HG03558 (cell line): Measurements from ENCODE around the gene XPR1.

Experiments
- ATAC-seq: cut with Tn5 transposase; IDR thresholded peaks from one replicate; pipeline ENCODE4 v1.9.1; 2021; ENCODE audit warnings: moderate number of reproducible peaks; ENCODE audit not compliant: unreplicated experiment; ENCODE audit errors: extremely low read depth

Gene XPR1

DNA sequence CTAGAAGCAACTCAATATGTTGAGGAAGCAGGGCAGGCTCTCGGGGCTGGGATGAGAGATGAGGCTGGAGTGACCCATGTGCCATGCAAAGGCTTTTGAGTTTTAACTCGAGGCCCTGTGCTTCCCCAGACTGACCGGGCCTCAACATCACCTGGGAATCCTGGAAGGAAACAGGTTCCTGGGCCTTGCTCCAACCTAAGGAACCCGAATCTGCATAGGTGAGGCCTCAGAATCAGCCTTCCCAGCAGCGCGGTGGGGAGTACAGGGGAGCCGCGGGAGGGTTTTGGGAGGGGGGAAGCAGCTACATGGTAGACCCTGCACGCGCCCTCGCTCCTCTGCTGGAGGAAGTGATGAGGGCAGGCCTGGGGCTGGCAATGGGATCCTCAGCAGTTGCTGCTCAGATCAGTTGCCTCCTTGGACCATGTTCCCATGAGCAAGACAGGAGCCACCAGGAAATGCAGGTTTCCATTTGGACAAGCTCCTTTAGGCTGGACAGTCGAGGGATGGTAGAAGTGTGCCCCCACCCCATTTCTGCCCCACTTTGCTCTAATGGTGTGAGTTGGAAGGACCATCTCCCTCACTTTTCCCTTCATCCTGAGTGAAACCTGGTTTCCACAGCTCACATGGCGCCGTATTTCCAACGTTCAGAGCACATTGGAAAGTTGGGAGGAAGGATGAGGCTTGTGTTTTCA, 276.4 kb downstream of the XPR1 start:
- ATAC-seq = no peak

DNA sequence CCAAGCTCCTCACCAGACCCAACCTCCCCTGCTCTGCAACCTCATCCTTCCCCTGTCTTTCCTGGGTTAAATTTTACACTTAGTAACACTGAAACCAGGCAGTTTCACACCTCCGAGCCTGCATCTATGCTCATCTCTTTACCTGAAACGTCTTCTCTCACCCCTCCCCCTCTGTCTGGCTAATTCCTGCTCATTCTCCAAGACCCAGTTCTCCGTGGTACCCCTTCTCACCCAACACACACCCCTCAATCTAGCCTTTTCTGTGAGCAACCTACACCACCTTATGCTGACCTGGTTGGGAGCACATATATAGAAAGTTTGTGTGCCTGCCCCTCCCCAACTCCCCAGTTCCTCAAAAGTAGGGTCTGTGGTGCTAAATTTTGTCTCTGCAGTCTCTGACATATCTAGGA, 277.2 kb downstream of the XPR1 start:
- ATAC-seq = no peak

DNA sequence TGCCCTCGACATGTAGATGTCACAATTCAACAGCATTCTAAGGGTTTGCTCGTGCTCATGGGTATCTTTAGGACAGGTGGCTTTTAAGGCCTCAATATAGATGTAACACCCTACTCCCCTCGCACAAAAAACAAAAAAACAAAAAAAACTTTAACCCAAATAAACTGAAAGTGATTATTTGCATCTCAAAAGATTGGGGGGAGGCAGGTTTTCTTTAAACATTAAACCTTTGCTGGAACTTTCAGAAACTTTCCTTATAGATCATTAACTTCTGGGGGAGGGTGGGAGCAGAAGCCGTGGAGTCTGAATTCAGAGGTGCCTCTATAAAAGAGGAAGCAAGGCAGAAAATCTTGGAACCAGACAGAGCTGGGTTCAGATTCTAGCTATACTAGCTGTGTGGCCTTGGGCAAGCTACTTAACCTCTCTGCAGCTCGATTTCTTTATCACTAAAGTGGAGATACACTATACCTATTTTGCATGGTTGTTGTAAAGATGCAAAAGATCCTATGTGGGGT, 277.7 kb downstream of the XPR1 start:
- no peak for ATAC-seq

DNA sequence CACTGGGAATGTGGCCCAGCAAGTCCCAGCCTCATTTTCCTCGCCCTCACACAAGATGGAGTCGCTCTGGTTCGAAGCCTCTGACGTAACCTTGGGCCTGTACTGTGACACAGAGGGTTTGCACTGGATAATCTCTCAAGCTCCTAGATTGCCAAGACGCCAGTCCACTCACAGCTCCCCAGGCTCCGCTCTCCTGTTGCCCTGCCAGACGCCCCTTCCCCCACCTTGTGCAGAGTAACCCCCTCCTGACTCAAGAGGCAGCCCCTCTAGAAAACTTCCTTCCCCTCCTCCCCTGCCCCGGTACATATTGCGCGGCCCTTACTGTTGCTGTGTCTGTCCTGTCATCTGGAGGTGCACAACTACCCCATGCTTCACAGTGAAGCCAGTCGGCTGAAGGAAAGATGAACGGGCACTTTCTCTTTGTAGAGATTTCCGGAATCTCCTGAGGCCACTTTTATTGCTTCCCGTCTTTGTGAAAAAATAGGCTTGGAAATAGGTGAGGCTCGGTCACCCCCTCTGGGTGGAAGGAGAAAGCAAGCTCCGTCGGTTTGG, 279.9 kb downstream of the XPR1 start:
- ATAC-seq = no peak

DNA sequence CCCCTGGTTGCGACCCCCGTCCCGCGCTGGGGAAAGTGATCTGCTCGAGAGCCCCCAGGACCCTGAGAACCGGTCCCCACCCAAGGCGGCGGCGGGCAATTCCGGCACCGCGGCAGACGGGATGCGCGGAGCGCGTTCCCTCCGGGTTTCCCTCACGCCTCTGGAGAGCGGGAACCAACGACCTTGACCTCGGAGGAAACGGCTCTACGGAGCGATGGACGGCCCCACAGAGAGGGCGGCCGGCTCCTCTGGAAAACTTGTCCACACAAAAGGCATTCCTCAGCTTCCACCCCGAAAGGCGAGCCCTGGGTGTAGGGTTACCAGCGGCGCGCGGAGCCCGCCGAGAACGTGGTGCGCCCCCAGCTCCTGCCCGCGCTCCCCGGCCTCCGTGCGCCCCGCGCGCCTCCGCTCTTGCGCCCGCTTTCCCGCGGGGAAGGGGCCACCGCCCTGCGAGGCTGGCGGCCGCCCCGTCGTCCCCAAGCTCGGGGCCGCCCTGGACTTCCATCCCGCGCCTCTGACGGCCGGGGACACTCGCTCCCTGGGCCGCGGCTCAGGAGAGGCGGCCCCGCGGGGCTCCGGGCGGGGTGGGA, 280.5 kb downstream of the XPR1 start:
- ATAC-seq = no peak

DNA sequence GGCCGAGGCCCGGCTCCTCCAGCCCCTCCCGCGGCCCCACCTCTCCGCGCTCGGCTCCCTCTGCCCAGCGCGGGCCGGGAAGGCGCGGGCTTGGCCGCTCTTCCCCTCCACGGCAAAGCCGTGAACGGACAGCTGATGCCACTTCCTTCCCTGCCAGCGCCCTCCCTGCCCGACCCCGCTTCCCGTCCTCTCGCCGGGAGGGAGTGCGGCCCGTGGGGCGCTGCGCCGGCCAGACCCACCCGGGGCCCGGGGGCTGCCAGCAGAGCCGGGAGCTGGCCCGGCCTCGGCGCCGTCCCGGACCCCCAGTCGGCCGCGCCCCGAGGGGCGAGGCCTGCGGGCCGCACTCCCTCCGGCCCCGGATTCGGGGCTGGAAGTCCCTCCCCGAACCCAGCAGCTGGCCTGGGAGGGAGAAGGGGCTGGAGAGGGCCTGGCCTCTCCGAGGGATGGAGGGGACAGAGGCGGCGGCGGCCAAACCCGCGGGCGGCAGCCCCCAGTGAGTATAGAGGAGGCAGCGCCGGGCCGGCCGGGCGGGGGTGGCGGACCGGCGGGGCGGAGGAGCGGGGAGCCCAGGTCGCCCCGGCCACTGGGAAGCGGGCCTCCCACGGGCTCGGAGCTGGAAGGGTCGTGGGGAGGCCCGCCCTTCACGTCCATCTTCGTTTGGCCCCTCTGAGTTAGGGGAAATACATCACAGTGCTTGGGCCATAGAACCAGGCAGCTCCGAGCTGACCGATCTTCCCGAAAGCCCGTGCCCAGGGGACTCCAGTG, 281.2 kb downstream of the XPR1 start, which contains the start of gene KIAA1614:
Gene KIAA1614 (plus strand): TSS at position 97 of the 765 bp plus-strand sequence. CDS start 347 bp downstream, at position 444.
- no peak for ATAC-seq

DNA sequence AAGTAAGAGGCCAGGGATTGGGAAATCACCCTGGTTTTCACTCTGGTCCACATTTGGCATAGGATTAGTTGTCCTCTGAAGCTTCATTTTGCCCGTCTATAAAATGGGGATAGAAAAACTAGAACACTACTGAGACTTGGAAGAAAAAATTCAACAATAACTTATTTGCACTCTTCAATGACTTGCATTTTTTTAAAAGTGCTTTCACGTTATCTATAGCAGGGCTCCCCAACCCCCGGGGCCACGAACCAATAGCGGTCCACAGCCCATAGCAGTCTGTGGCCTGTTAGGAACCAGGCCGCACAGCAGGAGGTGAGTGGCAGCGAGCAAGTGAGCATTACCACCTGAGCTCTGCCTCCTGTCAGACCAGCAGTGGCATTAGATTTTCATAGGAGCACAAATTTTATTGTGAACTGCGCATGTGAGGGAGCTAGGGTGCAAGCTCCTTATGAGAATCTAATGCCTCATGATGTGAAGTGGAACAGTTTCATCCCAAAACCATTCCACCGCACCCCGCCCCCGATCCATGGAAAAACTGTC, 283.7 kb downstream of the XPR1 start:
- ATAC-seq = no peak

DNA sequence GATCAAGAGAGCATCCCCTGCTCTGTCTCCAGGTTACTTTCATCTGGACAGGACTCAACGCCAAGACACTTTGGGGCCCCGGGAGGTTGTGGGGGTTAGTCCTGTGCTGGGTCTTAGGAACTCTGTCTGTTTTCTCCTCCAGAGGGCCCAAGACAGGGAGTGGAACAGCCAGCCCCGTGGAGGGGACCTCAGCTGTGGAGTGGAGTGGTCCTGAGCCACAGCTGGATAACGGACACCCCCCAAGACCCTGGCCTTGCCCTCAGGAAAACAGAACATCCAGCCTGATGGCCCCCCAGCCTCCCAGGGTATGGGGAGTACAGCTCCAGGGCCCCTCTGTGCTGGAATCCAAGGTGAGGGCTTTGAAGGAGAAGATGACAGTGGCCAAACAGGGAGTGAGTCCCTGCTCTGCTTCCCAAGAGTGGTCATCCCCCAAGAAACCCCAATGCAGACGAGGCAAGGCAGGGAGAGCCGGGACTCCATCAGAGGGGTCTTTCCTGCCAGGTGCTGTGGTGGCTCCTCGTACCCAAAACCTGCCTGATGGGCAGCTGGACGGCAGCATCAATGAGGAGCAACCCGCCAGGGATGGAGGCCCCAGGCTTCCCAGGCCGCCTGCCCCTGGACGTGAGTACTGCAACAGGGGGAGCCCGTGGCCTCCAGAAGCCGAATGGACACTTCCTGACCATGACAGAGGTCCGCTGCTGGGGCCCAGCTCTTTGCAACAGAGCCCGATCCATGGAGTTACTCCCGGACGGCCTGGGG, 284.4 kb downstream of the XPR1 start:
- no peak for ATAC-seq

DNA sequence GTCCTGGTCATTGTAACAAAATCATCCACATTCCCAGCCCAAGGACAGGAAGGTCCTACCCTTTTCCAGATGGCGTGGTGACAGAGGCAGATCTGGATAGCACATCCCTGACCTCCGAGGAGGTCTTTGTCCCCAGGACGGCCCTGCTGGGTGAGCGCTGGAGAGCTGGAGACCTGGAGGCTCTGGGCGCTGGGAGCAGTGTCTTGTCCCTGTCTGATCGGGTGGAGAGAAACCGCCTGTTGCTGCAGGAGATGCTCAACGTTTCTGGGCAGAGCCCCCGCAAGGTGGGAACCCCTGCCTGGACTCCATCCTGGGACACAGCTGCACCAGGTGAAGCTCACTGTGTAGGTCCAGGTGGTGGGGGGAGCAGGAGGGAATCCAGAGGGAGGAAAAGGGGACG, 284.9 kb downstream of the XPR1 start:
- no peak for ATAC-seq

DNA sequence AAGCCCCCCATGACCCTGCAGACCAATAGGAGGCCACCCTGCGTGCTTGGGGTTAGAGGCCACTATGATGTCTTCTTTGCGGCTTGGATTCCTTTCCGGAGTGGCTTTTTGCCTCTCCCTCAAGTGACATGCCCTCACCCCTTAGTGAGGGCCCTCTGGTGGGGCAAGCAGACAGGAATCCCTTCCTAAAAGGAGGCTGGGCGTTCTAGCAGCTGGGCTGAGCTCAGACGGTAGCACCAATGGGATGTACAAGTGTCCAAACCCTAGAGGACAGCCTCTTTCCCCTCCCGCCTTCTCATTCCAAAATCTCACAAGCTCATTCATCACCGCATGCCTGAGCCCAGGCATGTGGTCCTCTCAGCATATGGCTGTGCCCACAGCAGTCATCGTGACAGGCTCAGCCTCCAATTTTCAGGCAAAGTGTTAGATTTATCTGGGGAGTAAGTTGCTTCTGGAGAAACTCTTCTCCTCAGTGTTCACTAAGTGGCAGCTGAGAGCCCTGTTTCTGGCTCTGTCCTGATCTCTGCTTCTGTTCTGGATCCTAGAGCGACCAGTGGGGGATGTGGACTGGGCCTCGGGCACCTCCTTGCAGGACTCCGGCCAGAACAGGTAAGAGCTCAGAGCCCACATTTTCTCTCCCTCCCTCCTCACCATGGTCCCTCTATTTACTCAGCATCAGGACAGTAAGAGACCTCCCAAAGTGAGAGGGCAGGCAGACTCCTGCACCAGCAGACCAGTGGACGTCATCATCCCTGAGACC, 285.7 kb downstream of the XPR1 start:
- ATAC-seq = no peak

DNA sequence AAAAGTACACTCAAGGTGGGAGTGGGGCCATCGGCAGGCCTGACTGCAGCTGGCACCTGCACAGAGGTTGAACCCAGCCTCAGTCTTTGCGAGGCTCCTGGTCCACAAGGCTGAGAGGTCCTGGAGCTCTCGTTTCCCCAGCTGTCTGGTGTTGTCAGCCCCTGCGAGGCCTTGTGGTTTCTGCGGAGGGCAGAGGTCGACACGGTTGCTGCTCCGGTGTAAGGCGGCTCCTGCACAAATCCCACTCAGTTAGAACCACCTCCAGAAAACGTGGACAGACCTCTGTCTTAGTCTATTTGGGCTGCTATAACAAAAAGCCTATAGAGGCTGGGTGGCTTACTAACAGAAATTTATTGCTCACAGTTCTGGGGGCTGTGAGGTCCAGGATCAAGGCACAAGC, 286.7 kb downstream of the XPR1 start:
- no peak for ATAC-seq

DNA sequence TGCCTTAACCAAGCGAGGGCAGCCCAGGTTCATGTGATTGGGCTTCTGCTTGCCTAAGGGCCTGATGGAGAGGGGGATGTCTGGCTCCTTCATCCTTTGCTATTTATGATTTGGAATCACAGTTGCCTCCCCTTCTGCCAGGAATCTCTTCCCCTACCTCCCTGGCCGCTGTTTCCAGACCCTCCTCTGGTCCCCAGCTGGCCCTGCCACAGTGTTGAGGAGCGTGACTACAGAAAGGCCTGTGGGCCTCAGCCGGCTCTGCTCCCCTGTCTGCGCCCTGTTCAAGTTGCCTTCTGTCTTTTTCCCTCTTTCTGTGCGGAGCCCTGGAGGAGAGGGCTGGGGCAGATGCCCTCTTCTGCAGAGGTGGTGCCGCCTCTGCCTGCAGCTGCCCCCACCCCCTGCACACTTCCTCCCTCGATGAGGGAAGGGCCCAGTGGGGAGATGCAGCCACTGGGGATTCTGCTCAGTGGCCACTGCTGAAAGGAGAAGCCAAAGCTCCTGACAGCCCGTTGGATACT, 287.4 kb downstream of the XPR1 start:
- no peak for ATAC-seq

DNA sequence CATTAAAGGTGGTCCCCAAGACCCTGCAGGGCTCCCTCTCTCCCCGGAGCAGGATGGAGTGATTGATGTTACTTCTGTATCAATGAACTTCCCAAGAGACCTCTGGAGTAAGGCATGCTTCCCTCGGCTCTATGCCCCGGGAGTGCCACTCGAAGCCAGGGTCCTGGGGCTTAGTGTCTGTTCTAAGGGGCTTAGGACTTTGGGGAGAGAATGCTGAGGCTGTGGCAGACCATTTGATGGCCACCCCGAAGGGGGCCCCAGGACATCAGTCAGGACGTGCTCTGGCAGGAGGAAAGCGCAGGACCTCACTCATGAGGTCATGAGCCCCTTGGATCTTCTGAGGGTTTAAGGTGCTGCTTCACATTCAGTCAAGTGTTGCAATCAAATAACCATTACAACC, 288.4 kb downstream of the XPR1 start:
- no peak for ATAC-seq

DNA sequence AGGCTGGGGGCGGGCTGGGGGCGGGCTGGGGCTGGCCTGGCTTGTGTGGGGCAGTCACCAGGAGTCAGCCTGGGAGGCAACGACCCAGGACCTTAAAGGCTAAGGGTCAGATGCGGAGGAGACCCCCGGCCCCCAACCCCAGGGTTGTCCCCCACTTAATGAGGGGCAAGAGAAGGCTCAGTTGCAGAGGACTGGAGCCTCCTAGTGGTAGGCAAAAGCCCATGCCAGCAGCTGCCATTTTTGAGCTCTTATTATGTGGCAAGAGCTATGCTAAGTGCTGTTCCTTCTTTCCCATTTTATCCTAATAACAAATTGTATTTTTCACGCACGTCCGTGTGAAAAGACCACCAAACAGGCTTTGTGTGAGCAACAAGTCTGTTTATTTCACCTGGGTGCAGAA, 288.9 kb downstream of the XPR1 start:
- no peak for ATAC-seq

DNA sequence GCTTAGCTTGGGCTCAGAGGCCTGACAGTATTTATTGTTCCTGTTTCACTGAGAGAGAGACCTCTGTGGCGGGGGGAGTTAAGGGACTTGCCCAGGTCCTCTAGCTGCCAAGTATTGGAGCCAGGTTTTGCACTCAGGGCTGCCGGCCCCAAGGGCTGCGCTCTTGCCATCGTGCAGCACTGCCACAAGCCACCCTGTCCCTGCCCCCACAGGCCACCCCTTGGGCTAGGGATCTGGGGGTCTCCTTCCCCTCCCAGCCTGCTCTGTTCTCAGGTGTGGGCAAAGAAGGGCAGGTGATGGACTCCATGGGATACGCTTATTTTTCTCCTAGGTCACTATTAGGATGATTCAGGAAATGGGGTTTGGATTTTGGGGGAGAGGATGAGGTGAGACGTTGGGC, 289.6 kb downstream of the XPR1 start:
- ATAC-seq = no peak

DNA sequence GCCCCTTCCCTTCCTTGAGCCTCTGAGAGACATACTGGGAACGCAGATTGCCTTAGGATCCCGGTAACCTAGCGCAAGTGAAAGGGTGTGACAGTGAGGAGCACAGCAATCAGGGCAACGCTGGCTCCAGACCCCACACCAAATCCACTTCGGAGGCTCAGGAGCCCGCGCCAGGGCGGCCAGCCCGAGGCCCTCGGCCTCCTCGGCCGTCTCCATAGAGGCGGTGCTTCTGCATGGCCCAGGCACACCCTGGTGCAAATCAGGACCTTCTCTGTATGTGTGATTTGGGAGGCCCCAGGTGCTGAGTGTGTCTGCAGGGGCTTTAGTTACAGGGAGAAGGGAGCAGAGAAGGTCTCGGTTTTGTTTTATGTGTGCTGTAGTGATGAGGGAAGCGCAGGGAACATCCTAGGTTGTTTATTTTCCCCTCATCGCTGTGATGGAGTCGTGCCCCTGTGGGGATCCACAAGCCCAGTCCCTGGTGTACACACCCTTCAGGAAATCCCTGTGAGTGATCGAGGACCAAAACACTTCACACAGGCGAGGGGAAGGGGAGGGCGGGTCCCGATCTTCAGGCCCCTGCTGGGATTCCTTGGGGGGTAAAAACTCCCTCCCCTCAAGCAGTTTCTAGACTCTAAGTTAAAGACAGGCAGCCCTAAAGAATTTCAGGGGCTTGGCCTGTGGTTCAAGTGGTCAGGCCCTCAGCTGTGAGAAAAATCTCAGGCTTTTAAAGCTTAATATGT, 290.2 kb downstream of the XPR1 start:
- ATAC-seq = no peak

DNA sequence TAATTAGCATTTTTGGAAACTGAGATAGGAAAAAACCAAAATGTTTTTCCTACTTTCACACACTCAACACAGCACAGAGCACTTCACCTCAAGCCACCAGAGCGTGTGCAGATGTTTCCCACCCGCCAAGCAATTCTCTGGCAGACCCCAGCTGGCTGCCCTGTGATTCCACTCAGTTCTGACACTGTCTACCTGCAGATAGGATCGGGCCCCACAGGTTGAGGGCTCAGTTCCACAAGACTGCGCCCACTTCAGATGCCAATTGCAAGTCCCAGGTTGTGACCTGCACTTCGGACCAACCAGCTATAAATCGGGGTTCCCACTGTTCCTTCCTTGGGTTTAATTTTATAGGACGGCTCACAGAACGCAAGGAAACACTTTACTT, 290.8 kb downstream of the XPR1 start:
- no peak for ATAC-seq

DNA sequence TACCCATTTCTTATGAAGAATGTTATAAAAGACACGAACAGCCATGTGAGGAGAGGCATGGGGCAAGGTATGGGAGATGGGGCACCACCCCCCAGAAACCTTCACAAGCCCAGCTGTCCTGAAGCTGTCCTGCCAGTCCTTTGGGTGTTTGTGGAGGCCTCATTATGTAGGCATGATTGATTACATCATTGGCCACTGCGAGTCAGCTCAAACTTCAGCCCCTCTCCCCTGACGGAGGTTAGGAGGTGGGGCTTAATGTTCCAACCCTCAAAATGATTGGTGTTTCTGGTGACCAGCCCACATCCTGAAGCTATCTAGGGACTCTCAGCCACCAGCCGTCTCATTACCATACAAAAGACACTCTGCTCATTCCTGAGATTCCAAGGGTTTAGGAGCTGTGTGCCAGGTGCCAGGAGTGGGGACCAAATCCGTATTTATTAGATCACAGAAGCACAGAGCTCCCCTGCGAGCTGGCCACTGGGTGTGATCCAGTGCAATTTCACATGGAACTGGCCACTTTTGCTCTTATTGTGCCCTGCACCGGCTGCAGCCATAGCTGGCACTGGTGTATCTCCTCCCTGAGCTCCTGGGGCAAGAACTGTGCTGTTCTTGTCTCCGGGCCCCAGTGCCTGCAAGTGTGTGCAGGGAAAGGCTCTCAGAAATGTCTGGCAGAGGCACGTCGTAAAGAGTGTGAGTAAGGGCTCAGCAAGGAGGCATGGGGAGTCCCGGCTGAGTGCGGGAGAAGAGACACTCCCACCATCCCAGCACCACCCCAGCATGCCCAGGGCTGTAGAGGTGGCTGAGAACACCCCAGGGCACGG, 291.4 kb downstream of the XPR1 start:
- no peak for ATAC-seq
